GM12874 (cell line): ENCODE data around the gene C2orf78.

ENCODE experiments used
- CTCF ChIP-seq: IDR thresholded peaks from 2 replicates; pipeline ENCODE4 v1.5.1; 2011; ENCODE audit warnings: low read depth, mild to moderate bottlenecking, control low read depth, low read length, moderate library complexity; ENCODE audit not compliant: insufficient read depth

C2orf78 gene

GRCh38 chr2:73862987-73863386 is 79.0 kb downstream of the C2orf78 start:
- no peak for TF ChIP-seq CTCF
